Mononuclear cell (primary cell): ENCODE data around the gene KRT76. TPM values are rescaled to one million over a fixed set of nuclear protein-coding genes. Genes with fewer than 3 reads are reported as not detected.

ENCODE experiments used
- H3K27me3 ChIP-seq: 2 replicates; pipeline ENCODE4 v1.6.0; 2011; ENCODE audit warnings: low read length, control low read depth; ENCODE audit not compliant: insufficient read depth
- H3K4me1 ChIP-seq: 2 replicates; pipeline ENCODE4 v1.5.1; 2011; ENCODE audit warnings: mild to moderate bottlenecking, low read length, control low read depth; ENCODE audit not compliant: insufficient read depth
- H3K4me3 ChIP-seq: 2 replicates; pipeline ENCODE4 v1.5.1; 2011; ENCODE audit warnings: mild to moderate bottlenecking, low read length, moderate library complexity
- H3K9me3 ChIP-seq: 2 replicates; pipeline ENCODE4 v1.5.1; 2011; ENCODE audit warnings: low read depth, mild to moderate bottlenecking, control low read depth, low read length
- total RNA-seq: library from RNA; depleted of rRNA; stranded (reverse); fragments of >200 nt; gene quantifications from one replicate; pipeline ENCODE4 v1.2.3, GENCODE V29; 2012

The KRT76 gene
- total RNA-seq, 1 donor = not detected

- peaks cover 3% of the 10 kb centered on the region for H3K27me3 ChIP-seq
- peaks cover 4% of the 10 kb centered on the region for H3K4me1 ChIP-seq
- H3K9me3 ChIP-seq = no peaks in the 10 kb centered on the region
- no peak overlapping the region for H3K4me3 ChIP-seq
Measured at GRCh38 chr12:52794479-52795331, 17.6 kb upstream of the KRT76 start.

DNA sequence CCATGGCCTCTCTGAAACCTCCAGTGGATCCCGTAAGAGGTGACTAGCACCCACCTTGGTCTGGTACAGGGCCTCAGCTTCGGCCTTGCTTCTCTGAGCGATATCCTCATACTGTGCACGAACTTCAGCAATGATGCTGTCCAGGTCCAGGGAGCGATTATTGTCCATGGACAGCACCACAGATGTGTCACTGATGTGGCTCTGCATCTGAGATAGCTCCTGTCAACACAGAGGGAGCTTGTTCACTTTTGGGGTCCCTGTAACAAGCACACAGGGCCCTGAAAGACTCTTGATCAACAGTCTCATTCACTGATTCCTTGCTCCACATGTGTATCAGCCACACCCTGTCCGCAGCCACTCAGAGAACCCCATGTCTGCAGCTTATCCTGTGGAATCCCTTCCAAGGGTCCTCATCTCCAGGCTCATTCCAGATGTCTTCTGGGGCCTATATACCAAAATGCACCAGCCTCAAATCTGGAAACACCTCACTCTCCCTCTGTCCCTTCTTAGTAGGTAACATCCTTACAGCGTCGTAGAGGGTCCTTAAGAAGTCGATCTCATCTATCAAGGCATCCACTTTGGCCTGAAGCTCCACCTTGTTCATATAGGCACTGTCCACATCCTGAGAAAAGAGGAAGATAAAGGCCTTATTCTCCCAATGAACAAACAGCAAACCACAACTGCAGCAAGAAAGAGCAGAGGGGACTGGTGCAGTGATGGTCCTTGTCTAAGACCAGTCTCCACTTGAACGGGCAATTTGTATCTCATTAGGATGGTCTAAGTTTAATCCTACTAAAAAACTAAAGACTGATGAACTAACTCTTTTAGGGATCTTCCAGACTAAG is 15.3 kb upstream of the KRT76 start:
- Histone ChIP-seq H3K4me1 (peaks cover 4% of the 10 kb centered on the region), H3K27me3 (peaks cover 7% of the 10 kb centered on the region), H3K4me3 (no peak overlapping the region), H3K9me3 (no peaks in the 10 kb centered on the region)

- Histone ChIP-seq H3K4me3 (no peak overlapping the region), H3K4me1 (peaks cover 4% of the 10 kb centered on the region), H3K27me3 (peaks cover 7% of the 10 kb centered on the region), H3K9me3 (no peaks in the 10 kb centered on the region)
Measured at GRCh38 chr12:52791271-52792184, 14.4 kb upstream of the KRT76 start.

GRCh38 chr12:52790427-52791270 is 13.5 kb upstream of the KRT76 start:
- Histone ChIP-seq H3K9me3 (no peaks in the 10 kb centered on the region), H3K27me3 (peaks cover 7% of the 10 kb centered on the region), H3K4me1 (peaks cover 4% of the 10 kb centered on the region), H3K4me3 (no peak overlapping the region)

- H3K4me3 ChIP-seq = no peak overlapping the region
- peaks cover 7% of the 10 kb centered on the region for H3K27me3 ChIP-seq
- H3K4me1 ChIP-seq = peaks cover 4% of the 10 kb centered on the region
- no peaks in the 10 kb centered on the region for H3K9me3 ChIP-seq
Measured at GRCh38 chr12:52789637-52790426, 12.7 kb upstream of the KRT76 start.

DNA sequence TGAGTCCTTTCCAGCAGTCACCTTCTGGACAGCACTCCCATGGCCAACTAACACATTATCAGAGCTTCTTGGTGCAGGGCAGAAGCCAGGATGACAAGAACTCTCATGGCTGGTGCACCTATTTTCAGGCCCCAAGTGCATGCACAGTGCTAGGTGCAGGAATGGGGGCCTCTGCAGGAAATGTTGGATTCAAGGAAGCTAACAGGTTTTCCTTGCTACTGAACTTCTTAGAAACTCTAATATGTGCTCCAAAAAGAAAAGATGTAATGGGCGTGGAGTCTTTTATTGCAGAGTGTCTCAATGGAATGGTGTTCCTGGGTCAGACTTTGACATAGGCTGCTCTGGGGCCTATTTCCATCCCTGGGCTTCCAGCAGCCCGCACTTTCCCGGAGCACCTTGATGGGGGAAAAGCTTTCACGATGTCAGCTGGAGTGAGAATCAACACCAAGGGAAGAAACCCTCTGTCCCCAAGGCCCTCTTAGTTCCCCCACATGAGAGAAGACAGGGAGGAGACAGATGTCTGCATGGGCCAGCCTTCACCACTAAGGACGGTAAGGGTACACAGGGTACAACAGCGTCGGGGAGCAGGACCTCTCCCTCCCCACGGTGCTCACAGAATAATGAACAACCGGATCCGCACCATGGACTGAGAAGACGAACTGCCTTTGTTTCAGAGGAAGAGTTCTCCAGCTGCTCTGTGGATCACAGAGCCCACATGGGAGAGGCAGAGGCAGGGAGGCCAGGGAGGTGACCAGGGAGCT is 11.9 kb upstream of the KRT76 start:
- H3K9me3 ChIP-seq = no peaks in the 10 kb centered on the region
- H3K4me1 ChIP-seq = peaks cover 4% of the 10 kb centered on the region
- H3K4me3 ChIP-seq = no peak overlapping the region
- peaks cover 7% of the 10 kb centered on the region for H3K27me3 ChIP-seq

- no peak overlapping the region for H3K4me3 ChIP-seq
- peaks cover 7% of the 10 kb centered on the region for H3K27me3 ChIP-seq
- no peaks in the 10 kb centered on the region for H3K9me3 ChIP-seq
- peaks cover 4% of the 10 kb centered on the region for H3K4me1 ChIP-seq
Measured at GRCh38 chr12:52788192-52788875, 11.2 kb upstream of the KRT76 start.

- Histone ChIP-seq H3K4me3 (no peak overlapping the region), H3K27me3 (peaks cover 7% of the 10 kb centered on the region), H3K9me3 (no peaks in the 10 kb centered on the region), H3K4me1 (peaks cover 4% of the 10 kb centered on the region)
Measured at GRCh38 chr12:52787324-52788191, 10.4 kb upstream of the KRT76 start.

DNA sequence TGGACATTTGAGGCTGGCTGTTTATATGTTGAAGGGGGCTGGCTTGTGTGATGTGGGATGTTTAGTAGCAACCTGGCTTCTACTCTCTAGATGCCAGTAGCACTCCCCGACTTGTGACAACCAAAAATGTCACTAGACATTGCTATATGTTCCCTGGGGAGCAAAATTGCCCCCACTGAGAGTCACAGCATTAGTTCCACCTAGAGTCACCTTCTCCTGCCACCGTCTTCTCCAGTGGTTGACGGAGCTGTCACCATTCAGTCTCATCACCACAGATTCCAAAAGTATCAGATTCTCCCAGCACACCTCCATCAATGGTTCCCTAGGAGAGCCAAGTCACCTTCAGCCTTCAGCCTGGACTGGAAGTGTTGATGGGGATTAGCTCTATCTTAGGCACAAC is 7.8 kb upstream of the KRT76 start:
- Histone ChIP-seq H3K4me3 (no peak overlapping the region), H3K4me1 (peaks cover under 1% of the 10 kb centered on the region), H3K27me3 (peaks cover 4% of the 10 kb centered on the region), H3K9me3 (no peaks in the 10 kb centered on the region)

GRCh38 chr12:52783563-52784316 is 6.6 kb upstream of the KRT76 start:
- H3K27me3 ChIP-seq = peaks cover 4% of the 10 kb centered on the region

DNA sequence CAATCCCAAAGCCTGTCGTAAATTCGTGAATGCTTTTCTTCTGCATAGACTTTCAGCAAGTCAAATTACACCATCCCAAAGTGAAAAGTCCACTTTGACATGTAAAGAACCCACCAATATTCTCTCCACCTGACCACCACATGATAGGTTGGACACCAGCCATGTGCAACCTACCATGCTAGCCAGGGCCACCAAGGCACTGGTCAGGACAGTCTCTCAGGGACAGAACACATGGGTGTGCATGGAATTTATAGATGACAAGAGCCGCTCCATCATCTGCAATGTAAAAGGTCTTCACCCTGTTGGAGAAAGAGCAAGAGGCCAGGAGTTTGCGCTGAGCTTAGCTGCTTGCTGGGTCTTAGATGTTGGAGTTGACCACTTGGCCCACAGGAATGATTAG is 5.4 kb upstream of the KRT76 start:
- Histone ChIP-seq H3K4me3 (no peak overlapping the region), H3K27me3 (no peaks in the 10 kb centered on the region), H3K4me1 (no peaks in the 10 kb centered on the region), H3K9me3 (no peaks in the 10 kb centered on the region)

More at GRCh38 chr12:52783563-52784316, 6.6 kb upstream of the KRT76 start:
- Histone ChIP-seq H3K4me1 (no peaks in the 10 kb centered on the region), H3K9me3 (no peaks in the 10 kb centered on the region), H3K4me3 (no peak overlapping the region)
